ENCODE data around the gene HES3. TPM values are rescaled to one million over a fixed set of nuclear protein-coding genes. Genes with fewer than 3 reads are reported as not detected.

HES3 gene
- total and polyA plus RNA-seq, 2 of the 4 experiments (the other 2 are of a cell fraction), result not detected

- TF ChIP-seq CTCF (conservative IDR thresholded peaks at IDR 0.05; ENCODE audit: low read depth, low read length) (no peak), BHLHE40 (IDR thresholded peaks at IDR 0.05; ENCODE audit: low read depth, low read length) (no peak), NFE2L2 (IDR thresholded peaks at IDR 0.05; ENCODE audit: low read depth, low read length) (no peak)
Measured at GRCh38 chr1:6251233-6251632, 7.3 kb downstream of the HES3 start (continued).

DNA sequence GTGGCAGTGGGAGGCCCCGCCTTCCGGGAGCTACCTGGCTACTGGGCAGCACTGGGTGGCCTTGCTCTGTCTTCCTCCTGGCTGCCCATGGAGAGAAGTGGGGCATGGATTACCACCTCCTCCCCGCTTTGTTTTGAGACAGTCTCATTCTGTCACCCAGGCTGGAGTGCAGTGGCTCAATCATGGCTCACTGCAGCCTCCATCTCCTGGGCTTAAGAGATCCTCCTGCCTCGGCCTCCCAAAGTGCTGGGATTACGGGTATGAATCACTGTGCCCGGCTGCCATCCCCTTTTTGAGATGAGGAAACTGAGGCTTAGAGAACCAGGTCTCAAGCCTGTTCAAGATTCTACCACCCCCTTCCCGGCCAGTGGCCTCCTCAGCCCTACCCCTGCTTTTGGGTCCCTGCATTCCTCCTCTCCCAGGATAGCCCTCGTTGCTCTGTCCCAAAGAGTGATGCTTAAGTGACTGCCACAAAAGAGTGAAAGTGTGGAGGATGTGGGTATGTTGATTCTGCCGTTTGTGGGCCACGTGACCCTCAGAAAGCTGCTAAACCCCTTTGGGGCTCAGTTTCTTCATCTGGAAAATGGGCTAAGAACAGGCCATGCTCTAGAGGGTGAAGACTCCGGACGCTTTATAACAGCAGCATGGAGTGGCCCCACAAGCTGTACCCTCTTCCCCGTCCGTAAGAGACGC, 7.8 kb downstream of the HES3 start:
- intact Hi-C loops (cut with micrococcal nuclease) (no loop called here), dilution Hi-C loops (cut with HindIII; ENCODE audit: low sequenced_read_pairs, unreplicated experiment) (no loop called here), in situ Hi-C loops (cut with MboI; ENCODE audit: low sequenced_read_pairs) (loop anchor here (10.0 kb wide), 1 partner anchor 153 kb away; no protein-coding TSS in a partner anchor)
- Histone ChIP-seq H3K18ac (ENCODE audit: low read depth, low read length) (no peak overlapping the region), H3K23ac (ENCODE audit: low read depth, low read length) (no peak overlapping the region), H2AK5ac (ENCODE audit: low read depth, low read length) (no peak overlapping the region), H2AFZ (replicated peaks; ENCODE audit: low read length, poor library complexity) (no peak overlapping the region), H3K79me1 (ENCODE audit: low read depth in 1 of 2, low read length in 2 of 2) (no peaks in the 10 kb centered on the region), H3K14ac (replicated peaks; ENCODE audit: low read depth, low read length) (no peak overlapping the region), H2BK5ac (ENCODE audit: low read depth, low read length, poor library complexity, severe bottlenecking) (no peak overlapping the region), H4K20me1 (ENCODE audit: insufficient read depth, low read length) (peaks cover 9% of the 10 kb centered on the region), H3K4me2 (ENCODE audit: low read depth, low read length) (no peak overlapping the region), H3K27me3 (ENCODE audit: control insufficient read depth, insufficient read depth, low read length) (peaks cover 30% of the 10 kb centered on the region), H2BK20ac (ENCODE audit: low read depth, low read length) (no peak overlapping the region), H3K56ac (ENCODE audit: extremely low read depth, insufficient read depth, low read length) (no peak overlapping the region), H4K5ac (ENCODE audit: low read depth, low read length) (no peak overlapping the region), H2BK120ac (ENCODE audit: low read depth, low read length) (no peak overlapping the region), H3K27ac (ENCODE audit: insufficient read depth, low read length) (no peak overlapping the region), H3K9ac (ENCODE audit: low read depth, low read length) (no peak overlapping the region), H4K8ac (ENCODE audit: low read depth in 2 of 2, low read length in 2 of 2) (no peak overlapping the region), H4K91ac (ENCODE audit: insufficient read depth, low read depth, low read length) (no peak overlapping the region), H3K9me1 (ENCODE audit: insufficient read depth, low read length) (no peaks in the 10 kb centered on the region), H3K4ac (ENCODE audit: low read depth, low read length) (no peak overlapping the region), H2AK9ac (replicated peaks; ENCODE audit: low read depth, low read length, poor library complexity) (no peak overlapping the region), H2BK15ac (ENCODE audit: low read depth, low read length) (no peak overlapping the region), H3K36me3 (ENCODE audit: control insufficient read depth, insufficient read depth, low read length) (no peaks in the 10 kb centered on the region), H3K4me3 (ENCODE audit: insufficient read depth, low read depth, low read length) (no peak overlapping the region), H3K9me3 (ENCODE audit: control insufficient read depth, insufficient read depth, low read length) (no peaks in the 10 kb centered on the region), H3K4me1 (ENCODE audit: control insufficient read depth, insufficient read depth, low read length) (no peaks in the 10 kb centered on the region)
- ChIA-PET CTCF (interaction anchor here (0.6 kb wide), 1 partner anchor 88 kb away, joined by 3 read pairs; no protein-coding TSS in a partner anchor), POLR2A (ENCODE audit: unreplicated experiment) (no interaction called here)
- no peak for TF ChIP-seq SMC3 (IDR thresholded peaks at IDR 0.05; ENCODE audit: low read depth, low read length)
- TF ChIP-seq MAZ (IDR thresholded peaks at IDR 0.05; ENCODE audit: borderline replicate concordance, low read depth, low read length), result no peak
- TF ChIP-seq CEBPB (IDR thresholded peaks at IDR 0.05; ENCODE audit: low read depth, low read length), result no peak
- no peak for TF ChIP-seq MAFK (IDR thresholded peaks at IDR 0.05; ENCODE audit: low read depth, low read length)
- TF ChIP-seq ELK1 (IDR thresholded peaks at IDR 0.05; ENCODE audit: borderline replicate concordance, low read depth, low read length), result no peak
- no peak for TF ChIP-seq RAD21 (IDR thresholded peaks at IDR 0.05; ENCODE audit: low read length)
- 79% methylated on average over 5 of the region's 15 CpGs; no CpG with 5 or more reads in 1 of the 2 experiments for WGBS, 2 experiments (ENCODE audit: extremely low coverage in 2 of 2, insufficient read length in 1 of 2)
- no TSS peak for BruUV-seq (replicated peaks)
- ATAC-seq (ENCODE audit: low read depth) (no peak), DNase-seq (no peak)

Data from IMR-90 (cell line).